22Rv1 (cell line): ENCODE data around the gene CFAP74.

Source experiments
- ZFX ChIP-seq: fragments of 450-650 bp; IDR thresholded peaks from 2 replicates; pipeline ENCODE4 v1.6.1; 2017; ENCODE audit warnings: antibody characterized with exemption, borderline replicate concordance
- TF ChIP-seq, protein P1 (sequence below): fragments of 450-650 bp; IDR thresholded peaks from 2 replicates; pipeline ENCODE4 v1.5.1; 2017; ENCODE audit warnings: mild to moderate bottlenecking

DNA sequence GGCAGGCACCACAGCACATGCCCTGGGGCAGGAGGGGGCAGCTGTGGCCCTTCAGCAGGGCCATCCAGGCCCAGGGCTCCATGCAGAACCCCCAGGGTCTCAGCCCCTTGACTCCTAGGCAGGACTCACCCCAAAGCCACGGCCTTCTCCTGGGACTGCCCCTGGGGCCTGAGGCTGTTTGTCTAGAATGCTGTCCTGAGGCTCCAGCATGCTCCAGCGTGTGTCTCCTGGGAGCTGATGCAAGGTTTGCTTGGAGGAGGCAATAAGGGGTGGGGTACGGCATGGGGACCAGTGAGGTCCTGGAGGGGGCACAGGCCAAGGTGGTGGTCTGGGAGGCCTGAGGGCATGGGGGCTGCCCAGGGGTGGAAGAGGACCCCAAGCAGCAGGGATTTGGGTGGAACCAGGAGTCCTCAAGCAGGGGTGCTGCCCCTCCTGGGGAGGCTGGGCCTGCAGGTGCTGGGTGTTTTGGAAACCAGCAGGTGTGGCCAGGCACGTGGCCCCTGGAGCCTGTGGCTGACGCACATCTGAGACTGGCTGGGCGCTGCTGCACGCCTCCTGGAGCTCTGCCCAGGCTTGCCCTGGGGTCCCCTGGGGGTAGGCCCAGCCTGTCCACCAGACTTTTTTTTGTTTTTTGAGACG is 96.4 kb downstream of the CFAP74 start:
- TF ChIP-seq, protein P1, sequence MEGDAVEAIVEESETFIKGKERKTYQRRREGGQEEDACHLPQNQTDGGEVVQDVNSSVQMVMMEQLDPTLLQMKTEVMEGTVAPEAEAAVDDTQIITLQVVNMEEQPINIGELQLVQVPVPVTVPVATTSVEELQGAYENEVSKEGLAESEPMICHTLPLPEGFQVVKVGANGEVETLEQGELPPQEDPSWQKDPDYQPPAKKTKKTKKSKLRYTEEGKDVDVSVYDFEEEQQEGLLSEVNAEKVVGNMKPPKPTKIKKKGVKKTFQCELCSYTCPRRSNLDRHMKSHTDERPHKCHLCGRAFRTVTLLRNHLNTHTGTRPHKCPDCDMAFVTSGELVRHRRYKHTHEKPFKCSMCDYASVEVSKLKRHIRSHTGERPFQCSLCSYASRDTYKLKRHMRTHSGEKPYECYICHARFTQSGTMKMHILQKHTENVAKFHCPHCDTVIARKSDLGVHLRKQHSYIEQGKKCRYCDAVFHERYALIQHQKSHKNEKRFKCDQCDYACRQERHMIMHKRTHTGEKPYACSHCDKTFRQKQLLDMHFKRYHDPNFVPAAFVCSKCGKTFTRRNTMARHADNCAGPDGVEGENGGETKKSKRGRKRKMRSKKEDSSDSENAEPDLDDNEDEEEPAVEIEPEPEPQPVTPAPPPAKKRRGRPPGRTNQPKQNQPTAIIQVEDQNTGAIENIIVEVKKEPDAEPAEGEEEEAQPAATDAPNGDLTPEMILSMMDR: no peak
- TF ChIP-seq ZFX: no peak
